Nephron (organoid): Measurements from ENCODE around the gene SETD2.

Source experiments
- H3K27ac Mint-ChIP-seq, 3 experiments: 2 replicates each; pipeline ENCODE4 v1.8.0; 2020; ENCODE audit warnings: mixed read lengths in 3 of 3, mild to moderate bottlenecking in 2 of 3, moderate library complexity in 1 of 3
- H3K27me3 Mint-ChIP-seq: 2 replicates; pipeline ENCODE4 v1.8.0; 2021; ENCODE audit warnings: low read depth, mild to moderate bottlenecking, moderate library complexity, mixed read lengths
- H3K36me3 Mint-ChIP-seq: 2 replicates; pipeline ENCODE4 v1.8.0; 2020; ENCODE audit warnings: low read depth, mixed read lengths
- H3K4me1 Mint-ChIP-seq: 2 replicates; pipeline ENCODE4 v1.8.0; 2020; ENCODE audit warnings: mixed read lengths
- H3K4me3 Mint-ChIP-seq, 3 experiments: 2 replicates each; pipeline ENCODE4 v1.8.0; 2020; ENCODE audit warnings: mild to moderate bottlenecking in 3 of 3, mixed read lengths in 3 of 3, moderate library complexity in 2 of 3
- H3K9me3 Mint-ChIP-seq: 2 replicates; pipeline ENCODE4 v1.8.0; 2020; ENCODE audit warnings: mixed read lengths
- TF ChIP-seq, protein P1 (sequence below), 3 experiments: fragments of 200-600 bp; sonication (generic); IDR thresholded peaks; one replicate each; pipeline ENCODE4 v1.5.0; 2021; ENCODE audit warnings: antibody characterized with exemption in 3 of 3; ENCODE audit not compliant: unreplicated experiment in 3 of 3

Gene SETD2

DNA sequence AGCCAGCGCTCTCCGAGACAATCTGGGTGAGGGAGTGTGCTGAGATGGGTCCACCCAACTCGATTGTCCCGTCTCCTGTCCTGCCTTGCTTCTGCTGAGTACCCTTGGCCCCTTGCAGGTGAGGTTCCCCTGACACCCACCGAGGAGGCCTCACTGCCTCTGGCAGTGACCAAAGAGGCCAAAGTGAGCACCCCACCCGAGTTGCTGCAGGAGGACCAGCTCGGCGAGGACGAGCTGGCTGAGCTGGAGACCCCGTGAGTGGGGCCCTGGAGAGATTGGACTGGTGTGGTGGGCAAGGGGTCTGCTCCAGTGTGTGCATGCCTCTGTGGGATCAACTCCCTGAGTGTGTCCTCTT is 160.9 kb downstream of the SETD2 start:
- H3K4me3 Mint-ChIP-seq: no peak overlapping the region
- no peaks in the 10 kb centered on the region for H3K27me3 Mint-ChIP-seq
- H3K4me1 Mint-ChIP-seq: no peaks in the 10 kb centered on the region
- H3K27ac Mint-ChIP-seq: no peak overlapping the region
- TF ChIP-seq, protein P1, sequence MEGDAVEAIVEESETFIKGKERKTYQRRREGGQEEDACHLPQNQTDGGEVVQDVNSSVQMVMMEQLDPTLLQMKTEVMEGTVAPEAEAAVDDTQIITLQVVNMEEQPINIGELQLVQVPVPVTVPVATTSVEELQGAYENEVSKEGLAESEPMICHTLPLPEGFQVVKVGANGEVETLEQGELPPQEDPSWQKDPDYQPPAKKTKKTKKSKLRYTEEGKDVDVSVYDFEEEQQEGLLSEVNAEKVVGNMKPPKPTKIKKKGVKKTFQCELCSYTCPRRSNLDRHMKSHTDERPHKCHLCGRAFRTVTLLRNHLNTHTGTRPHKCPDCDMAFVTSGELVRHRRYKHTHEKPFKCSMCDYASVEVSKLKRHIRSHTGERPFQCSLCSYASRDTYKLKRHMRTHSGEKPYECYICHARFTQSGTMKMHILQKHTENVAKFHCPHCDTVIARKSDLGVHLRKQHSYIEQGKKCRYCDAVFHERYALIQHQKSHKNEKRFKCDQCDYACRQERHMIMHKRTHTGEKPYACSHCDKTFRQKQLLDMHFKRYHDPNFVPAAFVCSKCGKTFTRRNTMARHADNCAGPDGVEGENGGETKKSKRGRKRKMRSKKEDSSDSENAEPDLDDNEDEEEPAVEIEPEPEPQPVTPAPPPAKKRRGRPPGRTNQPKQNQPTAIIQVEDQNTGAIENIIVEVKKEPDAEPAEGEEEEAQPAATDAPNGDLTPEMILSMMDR (IDR thresholded peaks at IDR 0.05; ENCODE audit: unreplicated experiment in 3 of 3): no peak
- no peaks in the 10 kb centered on the region for H3K9me3 Mint-ChIP-seq
- no peaks in the 10 kb centered on the region for H3K36me3 Mint-ChIP-seq

DNA sequence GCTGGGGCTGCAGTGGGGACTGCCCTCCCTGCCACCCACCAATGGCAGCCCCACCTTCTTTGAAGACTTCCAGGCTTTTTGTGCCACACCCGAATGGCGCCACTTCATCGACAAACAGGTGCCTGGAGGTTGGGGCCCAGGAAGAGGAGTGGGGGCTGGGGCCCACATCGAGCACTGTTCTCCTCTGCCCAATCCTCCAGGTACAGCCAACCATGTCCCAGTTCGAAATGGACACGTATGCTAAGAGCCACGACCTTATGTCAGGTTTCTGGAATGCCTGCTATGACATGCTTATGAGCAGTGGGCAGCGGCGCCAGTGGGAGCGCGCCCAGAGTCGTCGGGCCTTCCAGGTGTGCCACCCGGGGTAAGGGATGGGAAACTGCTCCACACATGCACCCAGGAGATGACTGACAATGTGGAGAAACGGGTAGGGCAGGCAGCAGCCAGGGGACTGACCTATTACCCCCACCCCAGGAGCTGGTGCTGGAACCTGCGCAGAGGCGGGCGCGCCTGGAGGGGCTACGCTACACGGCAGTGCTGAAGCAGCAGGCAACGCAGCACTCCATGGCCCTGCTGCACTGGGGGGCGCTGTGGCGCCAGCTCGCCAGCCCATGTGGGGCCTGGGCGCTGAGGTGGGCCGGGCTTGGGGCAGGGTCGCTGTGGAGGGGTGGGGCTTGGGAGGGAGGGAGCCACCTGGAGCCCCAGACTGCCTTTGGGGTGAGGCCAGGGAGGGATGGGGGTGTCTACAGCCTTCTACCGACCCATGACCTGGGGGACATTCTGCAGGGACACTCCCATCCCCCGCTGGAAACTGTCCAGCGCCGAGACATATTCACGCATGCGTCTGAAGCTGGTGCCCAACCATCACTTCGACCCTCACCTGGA is 161.5 kb downstream of the SETD2 start:
- TF ChIP-seq, protein P1 (IDR thresholded peaks at IDR 0.05; ENCODE audit: unreplicated experiment in 3 of 3): no peak
- Mint-ChIP-seq H3K9me3 (no peaks in the 10 kb centered on the region), H3K4me1 (no peaks in the 10 kb centered on the region), H3K27ac (no peak overlapping the region), H3K36me3 (no peaks in the 10 kb centered on the region), H3K4me3 (no peak overlapping the region), H3K27me3 (no peaks in the 10 kb centered on the region)

DNA sequence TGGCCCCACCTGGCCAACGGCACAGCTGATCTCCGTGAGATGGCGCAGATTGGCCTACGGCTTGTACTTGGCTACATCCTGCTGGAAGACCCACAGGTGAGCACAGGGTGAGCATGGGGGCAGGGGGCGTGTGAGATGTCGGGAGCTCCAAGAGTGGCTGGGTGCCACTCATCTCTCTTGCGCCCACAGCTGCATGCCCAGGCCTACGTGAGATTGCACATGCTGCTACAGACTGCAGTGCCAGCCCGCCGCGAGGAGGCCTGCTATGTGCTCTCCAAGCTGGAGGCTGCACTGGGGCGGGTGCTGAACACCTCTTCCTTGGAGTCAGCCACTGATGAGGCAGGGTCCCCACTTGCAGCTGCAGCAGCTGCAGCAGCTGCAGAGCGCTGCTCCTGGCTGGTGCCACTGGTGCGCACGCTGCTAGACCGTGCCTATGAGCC is 162.2 kb downstream of the SETD2 start:
- no peaks in the 10 kb centered on the region for H3K4me1 Mint-ChIP-seq
- H3K27me3 Mint-ChIP-seq: no peaks in the 10 kb centered on the region
- TF ChIP-seq, protein P1 (IDR thresholded peaks at IDR 0.05; ENCODE audit: unreplicated experiment in 3 of 3): no peak
- H3K9me3 Mint-ChIP-seq: no peaks in the 10 kb centered on the region
- no peaks in the 10 kb centered on the region for H3K36me3 Mint-ChIP-seq
- H3K4me3 Mint-ChIP-seq: no peak overlapping the region
- no peak overlapping the region for H3K27ac Mint-ChIP-seq

DNA sequence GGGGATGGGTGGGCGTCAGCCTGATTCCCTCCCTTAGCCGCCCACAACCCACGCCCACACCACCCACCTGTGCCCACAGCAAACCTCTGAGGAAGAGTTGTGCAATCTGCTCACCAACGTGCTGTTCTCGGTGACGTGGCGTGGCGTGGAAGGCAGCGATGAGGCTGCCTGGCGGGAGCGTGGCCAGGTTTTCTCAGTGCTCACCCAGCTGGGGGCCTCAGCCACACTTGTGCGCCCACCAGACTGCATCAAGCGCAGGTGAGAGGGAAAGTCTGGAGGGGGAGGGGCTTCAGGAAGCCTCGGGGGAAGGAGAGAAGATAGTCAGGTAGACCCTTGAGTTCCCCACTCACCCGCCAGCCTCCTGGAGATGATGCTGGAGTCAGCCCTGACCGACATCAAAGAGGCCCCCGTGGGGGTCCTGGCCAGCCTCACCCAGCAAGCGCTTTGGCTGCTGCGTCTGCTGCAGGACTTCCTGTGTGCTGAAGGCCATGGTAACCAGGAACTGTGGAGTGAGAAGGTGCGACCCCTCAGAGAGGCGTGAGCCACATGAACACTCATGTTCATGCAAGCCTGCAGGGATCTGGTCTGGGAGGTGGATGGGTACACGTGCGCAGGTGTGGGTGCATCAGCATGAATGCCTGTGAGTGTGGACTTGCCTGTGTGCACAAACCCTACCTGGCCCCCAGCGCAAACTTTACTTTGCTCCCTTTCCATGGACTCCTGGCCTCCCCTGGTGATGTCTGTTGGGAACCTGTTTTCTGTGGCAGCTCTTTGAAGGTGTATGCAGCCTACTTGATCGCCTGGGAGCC is 162.8 kb downstream of the SETD2 start:
- no peak overlapping the region for H3K4me3 Mint-ChIP-seq
- no peaks in the 10 kb centered on the region for H3K9me3 Mint-ChIP-seq
- TF ChIP-seq, protein P1 (IDR thresholded peaks at IDR 0.05; ENCODE audit: unreplicated experiment in 3 of 3): no peak
- no peaks in the 10 kb centered on the region for H3K4me1 Mint-ChIP-seq
- H3K27me3 Mint-ChIP-seq: no peaks in the 10 kb centered on the region
- H3K36me3 Mint-ChIP-seq: no peaks in the 10 kb centered on the region
- no peak overlapping the region for H3K27ac Mint-ChIP-seq

DNA sequence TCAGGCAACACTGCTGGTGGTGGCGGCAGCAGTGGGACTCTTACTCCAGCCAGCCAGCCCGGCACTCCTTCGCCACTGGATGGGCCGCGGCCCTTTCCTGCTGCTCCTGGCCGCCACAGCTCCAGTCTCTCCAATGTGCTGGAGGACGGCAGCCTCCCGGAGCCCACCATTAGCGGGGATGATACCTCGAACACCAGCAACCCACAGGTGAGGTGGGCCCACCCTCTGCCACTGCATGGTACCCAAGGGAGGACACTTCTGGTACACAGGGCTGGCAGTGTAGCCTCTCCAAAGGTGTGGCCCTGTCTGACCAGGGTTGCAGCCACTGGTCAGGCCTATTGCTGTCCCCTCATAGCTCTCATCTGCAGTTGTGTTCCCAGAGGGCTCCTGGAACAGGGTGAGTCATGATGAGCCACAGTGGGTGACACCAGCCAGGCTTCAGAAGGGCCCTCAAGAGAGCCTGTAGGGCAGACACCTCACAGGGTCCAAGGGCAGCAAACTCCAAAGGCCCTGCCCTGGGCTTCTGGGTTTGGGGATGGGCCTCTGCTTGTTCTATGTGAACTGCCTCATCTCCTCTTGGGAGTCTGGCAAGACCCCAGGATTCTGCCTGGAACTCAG is 163.6 kb downstream of the SETD2 start:
- Mint-ChIP-seq H3K9me3 (no peaks in the 10 kb centered on the region), H3K4me1 (no peaks in the 10 kb centered on the region), H3K27ac (no peak overlapping the region), H3K27me3 (no peaks in the 10 kb centered on the region), H3K4me3 (no peak overlapping the region), H3K36me3 (no peaks in the 10 kb centered on the region)
- TF ChIP-seq, protein P1 (IDR thresholded peaks at IDR 0.05; ENCODE audit: unreplicated experiment in 3 of 3): no peak
